Measurements from ENCODE around the gene GBE1. TPM values are rescaled to one million over a fixed set of nuclear protein-coding genes. Genes with fewer than 3 reads are reported as not detected.

Gene GBE1
- total and polyA plus RNA-seq, 2 donors (not counting 1 experiment from before 2014, with no cell fraction given): 153 to 232 TPM

DNA sequence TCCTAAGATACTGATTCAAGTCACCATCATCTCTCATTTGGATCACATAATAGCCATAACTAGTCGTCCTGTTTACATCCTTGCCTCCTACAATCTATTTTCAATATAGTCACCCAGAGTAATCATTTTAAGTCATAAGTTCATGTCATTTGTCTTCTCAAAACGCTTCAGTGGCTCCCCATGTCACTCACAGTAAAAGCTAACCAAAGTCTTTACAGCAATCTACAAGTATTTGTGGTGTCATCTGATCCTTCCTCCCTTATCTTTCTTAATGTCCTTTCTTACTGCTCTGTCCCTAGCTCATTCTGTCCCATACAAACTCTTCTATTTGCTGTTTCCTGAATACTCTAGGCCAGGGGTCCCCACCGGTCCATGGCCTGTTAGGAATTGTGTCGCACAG, 28.8 kb downstream of the GBE1 start:
- no peak overlapping the region for H3K4me2 ChIP-seq (ENCODE audit: extremely low read depth, insufficient read depth, low read length)
- peaks cover 63% of the 10 kb centered on the region for H3K79me2 ChIP-seq (ENCODE audit: control insufficient read depth, insufficient read depth, low read length)
- no peaks in the 10 kb centered on the region for H3K36me3 ChIP-seq (ENCODE audit: control insufficient read depth, insufficient read depth, low read length)
- no peak overlapping the region for H3K9ac ChIP-seq (ENCODE audit: insufficient read depth, low read length)
- H3K4me3 ChIP-seq (replicated peaks in 1 of 4; ENCODE audit: control extremely low read depth in 1 of 4, insufficient read depth in 1 of 4, low read depth in 3 of 4, low read length in 4 of 4): no peak overlapping the region
- H4K20me1 ChIP-seq (ENCODE audit: control insufficient read depth, extremely low read depth, insufficient read depth, low read length): no peaks in the 10 kb centered on the region
- H3K4me1 ChIP-seq (ENCODE audit: control insufficient read depth, extremely low read depth, insufficient read depth, low read length): peaks cover 8% of the 10 kb centered on the region
- H3K27me3 ChIP-seq (ENCODE audit: control insufficient read depth, insufficient read depth, low read length): no peaks in the 10 kb centered on the region
- no peak overlapping the region for H2AFZ ChIP-seq (ENCODE audit: low read length)
- no peak for DNase-seq (ENCODE audit: low read depth in 2 of 2)
- H3K9me3 ChIP-seq (ENCODE audit: control insufficient read depth, insufficient read depth, low read depth, low read length): no peaks in the 10 kb centered on the region
- TF ChIP-seq, protein P1, sequence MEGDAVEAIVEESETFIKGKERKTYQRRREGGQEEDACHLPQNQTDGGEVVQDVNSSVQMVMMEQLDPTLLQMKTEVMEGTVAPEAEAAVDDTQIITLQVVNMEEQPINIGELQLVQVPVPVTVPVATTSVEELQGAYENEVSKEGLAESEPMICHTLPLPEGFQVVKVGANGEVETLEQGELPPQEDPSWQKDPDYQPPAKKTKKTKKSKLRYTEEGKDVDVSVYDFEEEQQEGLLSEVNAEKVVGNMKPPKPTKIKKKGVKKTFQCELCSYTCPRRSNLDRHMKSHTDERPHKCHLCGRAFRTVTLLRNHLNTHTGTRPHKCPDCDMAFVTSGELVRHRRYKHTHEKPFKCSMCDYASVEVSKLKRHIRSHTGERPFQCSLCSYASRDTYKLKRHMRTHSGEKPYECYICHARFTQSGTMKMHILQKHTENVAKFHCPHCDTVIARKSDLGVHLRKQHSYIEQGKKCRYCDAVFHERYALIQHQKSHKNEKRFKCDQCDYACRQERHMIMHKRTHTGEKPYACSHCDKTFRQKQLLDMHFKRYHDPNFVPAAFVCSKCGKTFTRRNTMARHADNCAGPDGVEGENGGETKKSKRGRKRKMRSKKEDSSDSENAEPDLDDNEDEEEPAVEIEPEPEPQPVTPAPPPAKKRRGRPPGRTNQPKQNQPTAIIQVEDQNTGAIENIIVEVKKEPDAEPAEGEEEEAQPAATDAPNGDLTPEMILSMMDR (conservative IDR thresholded peaks at IDR 0.05 in 1 of 2, IDR thresholded peaks at IDR 0.05 in 1 of 2; ENCODE audit: low read depth in 1 of 2, low read length in 2 of 2): no peak
- no peak for TF ChIP-seq EZH2 (IDR thresholded peaks at IDR 0.05; ENCODE audit: low read length, missing control alignments)
- H3K27ac ChIP-seq (ENCODE audit: insufficient read depth, low read length): no peak overlapping the region

DNA sequence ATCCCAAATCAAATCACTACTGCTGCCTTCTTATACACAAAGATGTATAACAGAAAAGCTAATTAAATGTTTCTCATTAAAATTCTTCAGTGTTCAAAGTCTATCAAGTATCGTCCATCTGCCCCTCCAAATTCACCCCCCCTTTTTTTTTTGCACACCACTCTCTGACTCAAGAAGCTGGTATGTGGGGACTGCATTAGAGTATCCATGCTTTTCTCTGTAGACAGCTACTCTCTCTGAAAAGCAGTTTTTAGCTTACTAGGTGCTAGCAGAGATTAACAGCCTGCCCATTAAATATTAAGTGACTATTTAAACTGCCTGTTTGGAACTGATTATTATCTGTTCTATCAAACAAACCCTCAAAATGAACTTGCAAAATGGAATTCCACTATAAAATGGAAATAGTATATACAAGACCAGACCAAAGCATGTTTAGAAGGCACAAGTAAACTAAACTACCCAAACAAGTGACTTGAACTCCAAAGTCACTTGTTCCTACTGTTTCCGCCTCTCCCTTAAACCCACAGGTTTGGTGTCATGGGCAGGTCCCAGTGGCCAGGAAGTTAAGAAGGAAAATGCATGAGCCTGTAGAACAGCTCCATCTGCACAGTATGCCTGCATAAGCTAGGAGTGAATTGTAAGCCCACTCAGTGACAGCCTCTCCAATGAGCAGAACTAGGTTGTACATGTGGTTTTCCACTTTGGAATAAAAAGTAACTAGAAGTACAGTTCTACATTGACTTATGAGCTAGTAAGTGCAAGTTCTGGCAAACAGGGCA, 32.5 kb downstream of the GBE1 start:
- Histone ChIP-seq H3K4me3 (replicated peaks in 1 of 4; ENCODE audit: control extremely low read depth in 1 of 4, insufficient read depth in 1 of 4, low read depth in 3 of 4, low read length in 4 of 4) (peak overlapping the region in 1 of 4 experiments; percentile 6), H3K9me3 (ENCODE audit: control insufficient read depth, insufficient read depth, low read depth, low read length) (no peaks in the 10 kb centered on the region), H3K4me2 (ENCODE audit: extremely low read depth, insufficient read depth, low read length) (peak overlapping the region; percentile 73), H4K20me1 (ENCODE audit: control insufficient read depth, extremely low read depth, insufficient read depth, low read length) (no peaks in the 10 kb centered on the region), H3K36me3 (ENCODE audit: control insufficient read depth, insufficient read depth, low read length) (no peaks in the 10 kb centered on the region), H3K9ac (ENCODE audit: insufficient read depth, low read length) (no peak overlapping the region), H3K27ac (ENCODE audit: insufficient read depth, low read length) (peak overlapping the region; percentile 63), H3K79me2 (ENCODE audit: control insufficient read depth, insufficient read depth, low read length) (peaks cover 55% of the 10 kb centered on the region), H3K27me3 (ENCODE audit: control insufficient read depth, insufficient read depth, low read length) (no peaks in the 10 kb centered on the region), H3K4me1 (ENCODE audit: control insufficient read depth, extremely low read depth, insufficient read depth, low read length) (peaks cover 8% of the 10 kb centered on the region), H2AFZ (ENCODE audit: low read length) (no peak overlapping the region)
- TF ChIP-seq, protein P1 (conservative IDR thresholded peaks at IDR 0.05 in 1 of 2, IDR thresholded peaks at IDR 0.05 in 1 of 2; ENCODE audit: low read depth in 1 of 2, low read length in 2 of 2): no peak
- DNase-seq (ENCODE audit: low read depth in 2 of 2): peak; percentile 62 to 74

DNA sequence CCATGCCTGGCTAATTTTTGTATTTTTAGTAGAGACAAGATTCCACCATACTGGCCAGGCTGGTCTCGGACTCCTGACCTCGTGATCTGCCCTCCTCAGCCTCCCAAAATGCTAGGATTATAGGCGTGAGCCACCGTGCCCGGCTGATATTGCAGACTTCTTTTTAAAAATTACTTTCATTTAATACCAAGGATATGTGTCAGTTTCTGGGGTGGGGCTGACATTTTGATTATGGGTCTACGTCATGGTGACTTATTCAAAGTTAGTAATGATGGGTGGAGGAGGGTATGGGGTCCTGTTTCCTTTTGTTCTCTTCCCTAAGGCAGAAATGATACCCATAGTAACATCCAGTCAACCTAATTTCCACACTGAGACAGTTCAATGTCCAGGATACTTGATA, 34.7 kb downstream of the GBE1 start:
- peak; percentile 65 to 79 for DNase-seq (ENCODE audit: low read depth in 2 of 2)
- Histone ChIP-seq H3K27ac (ENCODE audit: insufficient read depth, low read length) (peak overlapping the region; percentile 76), H3K9ac (ENCODE audit: insufficient read depth, low read length) (no peak overlapping the region), H4K20me1 (ENCODE audit: control insufficient read depth, extremely low read depth, insufficient read depth, low read length) (no peaks in the 10 kb centered on the region), H3K27me3 (ENCODE audit: control insufficient read depth, insufficient read depth, low read length) (no peaks in the 10 kb centered on the region), H3K4me1 (ENCODE audit: control insufficient read depth, extremely low read depth, insufficient read depth, low read length) (peaks cover 8% of the 10 kb centered on the region), H3K4me3 (replicated peaks in 1 of 4; ENCODE audit: control extremely low read depth in 1 of 4, insufficient read depth in 1 of 4, low read depth in 3 of 4, low read length in 4 of 4) (no peak overlapping the region), H3K36me3 (ENCODE audit: control insufficient read depth, insufficient read depth, low read length) (no peaks in the 10 kb centered on the region), H3K79me2 (ENCODE audit: control insufficient read depth, insufficient read depth, low read length) (peaks cover 54% of the 10 kb centered on the region), H2AFZ (ENCODE audit: low read length) (no peak overlapping the region), H3K4me2 (ENCODE audit: extremely low read depth, insufficient read depth, low read length) (peak overlapping the region; percentile 11), H3K9me3 (ENCODE audit: control insufficient read depth, insufficient read depth, low read depth, low read length) (no peaks in the 10 kb centered on the region)
- TF ChIP-seq, protein P1 (conservative IDR thresholded peaks at IDR 0.05 in 1 of 2, IDR thresholded peaks at IDR 0.05 in 1 of 2; ENCODE audit: low read depth in 1 of 2, low read length in 2 of 2): no peak
- TF ChIP-seq EZH2 (IDR thresholded peaks at IDR 0.05; ENCODE audit: low read length, missing control alignments): no peak
